NCI-H128 (cell line): ENCODE results near the gene MRPS9.

Experiments used
- DNase-seq: peaks from one replicate; lab custom pipeline; 2025; ENCODE audit not compliant: unreplicated experiment; lab: John Stamatoyannopoulos, UW

Gene MRPS9

DNA sequence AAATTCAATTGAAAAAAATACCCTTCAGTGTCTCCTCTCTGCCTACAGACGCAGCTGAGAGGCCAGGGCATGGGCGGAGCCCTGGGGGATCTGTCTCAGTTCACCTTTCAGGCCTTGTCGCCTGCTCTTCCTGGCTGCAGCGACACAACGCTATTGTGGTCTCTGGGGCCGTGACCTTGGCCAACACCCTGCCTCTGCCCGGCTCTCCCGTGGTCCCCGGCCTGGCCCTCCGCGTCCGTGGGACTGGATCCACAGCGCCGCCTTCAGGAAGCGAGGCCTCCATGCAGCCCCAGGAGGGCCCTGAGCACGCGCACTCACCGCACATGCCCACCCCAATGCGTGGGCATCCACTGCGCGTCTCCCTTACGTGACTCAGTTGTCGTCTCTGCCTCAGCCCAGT, 81.1 kb downstream of the MRPS9 start:
- DNase-seq, result no peak

DNA sequence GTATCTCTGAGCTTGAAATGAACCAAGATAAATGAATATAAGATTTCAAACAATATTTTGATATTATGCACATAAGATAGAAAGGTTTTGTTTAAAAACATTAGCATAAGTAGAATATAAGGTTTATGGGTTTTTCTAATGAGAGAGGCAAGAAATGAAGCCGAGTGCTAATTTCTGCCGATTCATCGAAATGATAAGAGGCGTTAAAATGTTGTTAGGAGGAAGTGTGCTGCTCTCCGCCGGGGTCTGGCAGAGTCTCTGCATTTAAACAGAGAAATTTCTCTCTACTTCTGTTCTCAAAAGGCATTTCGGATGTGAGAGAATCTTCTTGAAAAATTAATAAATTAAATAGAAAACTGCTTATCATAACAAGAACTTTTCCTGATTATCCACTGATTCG, 83.6 kb downstream of the MRPS9 start:
- no peak for DNase-seq

GRCh38 chr2:105125428-105125827, 87.6 kb downstream of the MRPS9 start:
- DNase-seq, result no peak

GRCh38 chr2:105125920-105126319, 88.1 kb downstream of the MRPS9 start:
- DNase-seq, result no peak

- DNase-seq, result no peak
Measured at GRCh38 chr2:105126336-105126735, 88.5 kb downstream of the MRPS9 start.

- no peak for DNase-seq
Measured at GRCh38 chr2:105127289-105127915, 89.5 kb downstream of the MRPS9 start.

DNA sequence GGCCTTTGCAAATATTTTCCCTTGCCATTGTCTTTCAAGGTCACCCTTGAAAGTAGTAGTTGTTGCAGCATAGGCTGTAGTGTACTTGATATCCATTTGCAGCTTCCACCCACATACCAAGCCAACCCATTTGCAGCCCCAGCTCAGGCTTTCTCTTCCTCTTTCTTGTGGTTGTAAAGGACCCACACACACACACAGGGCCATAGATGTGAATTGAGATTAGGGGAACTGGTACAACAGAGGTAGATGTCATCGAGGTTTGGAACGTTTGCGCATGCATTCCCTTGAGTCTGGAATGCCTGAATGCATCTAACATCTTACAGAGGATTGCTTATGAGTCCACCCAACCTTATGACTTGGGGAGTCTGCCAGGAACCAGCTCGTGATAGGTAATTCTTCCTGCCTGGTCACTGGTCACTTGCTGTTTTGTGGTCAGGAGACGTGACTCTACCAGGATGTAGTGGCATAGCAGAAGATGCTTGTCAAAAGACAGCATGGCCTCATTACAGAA, 91.9 kb downstream of the MRPS9 start:
- no peak for DNase-seq

DNA sequence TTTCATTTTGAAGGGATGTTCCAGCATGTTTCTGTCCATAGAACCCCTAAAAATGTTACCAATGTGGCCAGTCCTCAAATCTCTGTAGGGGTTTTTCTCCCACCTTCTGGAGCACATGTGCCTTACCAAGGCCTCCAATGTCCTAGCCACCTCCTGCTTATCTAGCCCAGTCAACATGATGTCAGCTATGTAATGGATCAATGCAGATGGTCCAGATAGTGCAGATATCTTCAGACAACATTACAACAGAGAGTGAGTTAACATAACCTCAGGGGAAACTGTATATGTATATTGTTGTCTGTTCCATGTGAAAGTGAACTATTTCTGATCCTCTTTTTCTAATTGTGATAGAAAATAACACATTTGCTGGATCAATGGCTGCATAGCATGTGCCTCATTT, 92.7 kb downstream of the MRPS9 start:
- DNase-seq, result no peak

DNA sequence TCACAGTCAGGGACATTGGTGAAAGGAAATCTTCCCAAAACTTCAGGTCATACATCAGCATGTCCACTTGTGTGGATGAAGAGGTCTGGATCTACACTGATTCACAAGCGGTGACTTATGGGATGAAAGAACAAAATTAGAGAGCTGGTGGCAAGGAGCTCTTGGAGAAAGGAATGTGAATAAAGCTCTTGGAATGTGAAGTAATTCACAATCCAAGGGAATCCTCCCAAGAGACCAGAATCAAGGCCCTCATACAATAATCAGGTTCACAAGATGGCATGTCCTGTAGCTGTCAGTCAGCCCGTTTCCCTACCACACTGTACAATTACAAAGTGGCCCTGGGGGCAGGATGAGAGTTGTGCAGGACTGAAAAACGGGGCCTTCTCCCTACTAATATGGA, 96.2 kb downstream of the MRPS9 start:
- DNase-seq, result no peak

- DNase-seq, result no peak
Measured at GRCh38 chr2:105135436-105135835, 97.6 kb downstream of the MRPS9 start.

DNA sequence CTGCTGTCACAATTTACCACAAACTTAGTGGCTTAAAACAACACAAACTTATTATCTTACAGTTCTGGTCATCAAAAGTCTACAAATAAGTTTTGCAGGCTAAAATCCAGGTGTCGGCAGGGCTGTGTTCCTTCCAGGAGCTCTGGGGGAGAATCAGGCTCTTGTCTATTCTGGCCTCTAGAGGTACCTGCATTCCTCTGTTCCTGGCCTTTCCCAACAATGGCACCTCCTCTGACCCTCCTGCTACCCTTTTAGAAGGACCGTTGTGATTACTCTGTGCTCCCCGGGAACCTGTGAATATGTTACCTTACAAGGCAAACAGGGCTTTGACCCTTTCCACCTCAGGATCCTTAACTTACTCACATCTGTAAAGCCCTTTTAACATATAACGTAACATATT, 98.5 kb downstream of the MRPS9 start:
- DNase-seq, result no peak

- no peak for DNase-seq
Measured at GRCh38 chr2:105138643-105139042, 100.8 kb downstream of the MRPS9 start.

DNA sequence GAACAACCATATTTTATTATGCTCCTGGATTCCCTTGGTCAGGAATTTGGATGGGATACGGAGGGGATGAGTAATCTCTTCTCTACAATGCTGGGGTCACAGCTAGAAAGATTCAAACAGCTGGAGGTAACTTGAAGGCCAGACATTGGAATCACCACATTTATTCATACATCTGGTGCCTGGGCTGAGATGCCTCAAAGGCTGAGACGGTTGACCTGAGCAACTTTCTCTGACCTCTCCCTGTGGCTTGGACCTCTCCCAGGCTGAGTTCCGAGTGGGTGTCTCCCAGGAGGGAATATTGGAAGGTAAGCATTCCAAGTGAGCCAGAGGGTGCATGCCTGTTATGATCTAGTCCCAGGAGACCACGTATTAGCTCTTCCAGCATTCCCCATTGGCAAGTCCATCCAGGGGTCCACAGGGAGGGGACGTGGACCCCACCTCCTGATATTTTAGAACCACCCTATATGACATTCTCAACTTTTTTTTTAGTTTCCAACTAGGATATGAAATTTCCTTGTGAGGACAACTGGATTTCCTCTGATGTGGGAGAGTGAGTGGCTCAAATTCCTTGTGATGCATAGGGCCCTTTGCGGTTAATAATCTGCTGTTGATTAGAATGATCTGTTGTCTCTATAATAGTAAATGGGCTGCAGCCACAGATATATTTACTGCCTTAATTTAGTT, 101.8 kb downstream of the MRPS9 start:
- no peak for DNase-seq

DNA sequence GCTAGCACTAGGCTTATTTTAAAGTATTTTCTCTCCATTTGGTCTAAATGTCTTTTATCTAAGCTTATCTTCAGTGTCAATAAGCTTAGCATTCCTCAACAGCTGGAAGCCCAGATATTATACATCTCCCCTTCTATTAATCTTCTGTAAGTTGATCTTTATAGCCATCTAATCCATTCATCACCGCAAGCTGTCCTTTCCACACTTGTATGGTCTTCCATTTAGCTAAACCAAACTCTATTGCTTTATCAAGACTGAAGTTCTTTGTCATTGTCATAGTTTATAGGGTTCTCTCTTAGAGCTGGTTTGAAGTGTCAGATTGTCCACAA, 102.3 kb downstream of the MRPS9 start:
- no peak for DNase-seq

DNA sequence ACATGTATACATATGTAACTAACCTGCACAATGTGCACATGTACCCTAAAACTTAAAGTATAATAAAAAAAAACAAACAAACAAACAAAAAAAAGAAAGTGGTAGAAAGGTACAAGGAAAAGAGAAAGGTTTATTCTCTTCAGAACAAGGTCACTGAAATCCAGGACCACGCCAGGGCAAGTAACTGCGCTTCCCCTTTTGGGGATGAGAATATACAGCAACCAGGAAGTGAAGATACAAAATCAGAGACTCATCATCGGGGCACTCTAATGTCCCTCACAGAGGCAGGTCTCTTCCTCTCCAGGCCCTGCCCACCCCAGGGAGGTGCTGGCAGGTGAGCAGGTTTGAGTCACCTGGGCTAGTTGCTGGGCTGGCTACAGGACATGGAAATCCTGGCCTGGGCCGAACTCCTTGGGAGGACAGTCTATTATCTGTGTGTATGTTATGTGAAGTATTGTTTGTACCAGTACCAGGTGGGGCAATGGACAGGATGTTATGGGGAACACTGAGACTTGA, 103.3 kb downstream of the MRPS9 start:
- DNase-seq, result no peak

- DNase-seq, result no peak
Measured at GRCh38 chr2:105142239-105142638, 104.4 kb downstream of the MRPS9 start.

- DNase-seq, result no peak
Measured at GRCh38 chr2:105143094-105143466, 105.2 kb downstream of the MRPS9 start.

DNA sequence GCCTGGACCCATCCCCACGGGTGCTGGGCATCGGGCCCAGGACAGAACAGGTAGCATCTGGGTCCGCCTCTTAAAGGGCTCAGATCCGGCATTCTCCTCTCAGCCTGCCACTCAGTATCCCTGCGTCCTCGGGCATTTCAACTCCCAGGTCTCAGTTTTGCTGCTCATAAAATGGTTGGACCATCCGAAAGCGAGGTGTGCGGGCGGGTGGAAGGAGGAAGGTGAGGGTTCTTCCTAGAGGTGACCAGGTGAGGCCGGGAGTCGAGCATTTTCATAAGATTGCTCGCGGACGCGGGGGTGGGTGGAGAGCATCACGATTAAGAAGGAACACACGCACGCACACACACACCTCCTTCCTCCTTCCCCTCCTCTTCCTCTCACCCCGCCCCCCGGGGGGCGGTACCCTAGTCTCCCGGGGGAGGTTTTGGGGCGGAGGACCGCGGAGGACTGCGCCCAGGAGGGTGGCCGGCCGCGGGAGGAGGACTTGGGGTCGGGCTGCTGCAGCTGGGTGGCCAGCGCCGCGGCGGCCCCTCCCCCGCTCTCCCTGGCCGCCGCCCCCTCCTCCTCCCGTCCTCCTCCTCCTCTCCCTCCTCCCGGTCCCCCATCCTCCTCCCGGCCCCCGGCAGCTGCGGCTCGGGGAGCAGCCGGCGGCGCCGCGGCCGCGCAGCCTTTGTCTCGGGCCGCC, 105.7 kb downstream of the MRPS9 start:
- peak; percentile 54 for DNase-seq

DNA sequence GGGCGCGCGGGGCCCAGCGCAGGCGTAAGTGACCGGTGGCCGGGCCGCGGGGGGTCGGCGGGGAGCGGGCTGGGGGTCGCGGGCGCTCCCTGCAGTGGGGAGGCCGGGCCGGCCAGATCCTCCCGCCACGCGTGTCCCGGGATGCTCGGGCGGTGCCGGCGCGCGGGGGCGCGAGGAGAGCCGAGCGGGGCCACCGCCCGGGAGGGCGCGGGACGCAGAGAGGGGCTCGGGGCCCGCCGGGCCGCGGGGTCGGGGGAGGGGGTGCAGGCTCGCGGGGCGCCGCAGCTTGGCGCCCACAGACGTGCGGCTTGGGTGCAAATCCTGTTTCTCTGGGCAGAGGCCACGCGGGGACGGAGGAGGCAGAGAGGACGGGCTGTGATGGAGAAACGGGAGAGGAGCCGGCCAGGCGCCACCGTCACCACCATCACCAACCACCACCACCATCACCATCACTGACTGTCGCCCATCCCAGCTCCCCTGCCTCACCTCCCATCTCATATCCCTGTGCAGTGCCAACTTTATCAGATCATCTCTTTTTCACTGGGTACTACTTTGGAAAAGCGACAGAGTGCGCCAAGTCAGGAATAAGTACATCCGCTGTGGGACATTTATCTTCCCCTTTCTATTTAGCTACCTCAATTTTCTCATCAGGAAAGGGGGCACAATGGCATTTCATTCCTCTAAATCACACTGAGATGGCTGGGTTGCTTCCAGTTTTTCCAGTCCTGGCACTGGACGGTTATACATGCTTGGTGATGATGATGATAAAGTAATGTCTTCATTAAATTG, 106.5 kb downstream of the MRPS9 start:
- no peak for DNase-seq

GRCh38 chr2:105144941-105145300, 107.1 kb downstream of the MRPS9 start:
- no peak for DNase-seq

DNA sequence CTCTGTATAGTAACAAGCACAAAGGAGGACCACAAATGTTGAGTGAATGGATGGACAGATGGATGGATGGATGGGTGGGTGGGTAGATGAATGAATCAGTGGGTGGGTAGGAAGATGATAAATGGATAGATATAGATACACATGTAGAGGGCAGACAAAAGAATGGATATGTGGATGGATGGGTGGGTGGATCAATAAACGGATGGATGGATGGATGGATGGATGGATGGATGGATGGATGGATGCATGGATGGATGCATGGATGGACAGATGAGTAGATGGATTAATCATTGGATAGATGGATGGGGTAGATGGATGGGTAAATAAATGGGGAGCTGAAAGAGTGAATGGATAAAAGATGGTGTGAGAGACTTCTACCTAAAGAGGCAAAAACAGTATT, 111.4 kb downstream of the MRPS9 start:
- DNase-seq, result no peak
